VCaP (cell line): Measurements from ENCODE around the gene COG2.

Experiments used
- H3K27ac ChIP-seq: fragments of 450-650 bp; 2 replicates; pipeline ENCODE4 v1.5.1; 2017
- CTCF ChIP-seq: fragments of 450-650 bp; conservative IDR thresholded peaks from 2 replicates; pipeline ENCODE4 v1.5.1; 2017; ENCODE audit warnings: mild to moderate bottlenecking, moderate library complexity

Gene COG2

GRCh38 chr1:230684146-230684545 lies 41.9 kb downstream of the COG2 start:
- H3K27ac ChIP-seq, result no peak overlapping the region
- TF ChIP-seq CTCF, result no peak

GRCh38 chr1:230684998-230685397 lies 42.7 kb downstream of the COG2 start:
- TF ChIP-seq CTCF, result no peak
- H3K27ac ChIP-seq, result no peak overlapping the region

- H3K27ac ChIP-seq, result no peak overlapping the region
- TF ChIP-seq CTCF, result no peak
Measured at GRCh38 chr1:230686747-230687146, 44.5 kb downstream of the COG2 start.

GRCh38 chr1:230690101-230690500 lies 47.8 kb downstream of the COG2 start:
- no peak for TF ChIP-seq CTCF
- H3K27ac ChIP-seq, result no peak overlapping the region

- H3K27ac ChIP-seq, result no peak overlapping the region
- no peak for TF ChIP-seq CTCF
Measured at GRCh38 chr1:230691615-230692014, 49.3 kb downstream of the COG2 start.

- H3K27ac ChIP-seq, result no peak overlapping the region
- TF ChIP-seq CTCF, result no peak
Measured at GRCh38 chr1:230693221-230693620, 50.9 kb downstream of the COG2 start.

- TF ChIP-seq CTCF, result no peak
- H3K27ac ChIP-seq, result no peak overlapping the region
Measured at GRCh38 chr1:230693777-230694176, 51.5 kb downstream of the COG2 start.

- no peak overlapping the region for H3K27ac ChIP-seq
- no peak for TF ChIP-seq CTCF
Measured at GRCh38 chr1:230694464-230694863, 52.2 kb downstream of the COG2 start.
